ENCODE measurements around the gene ZNF667. TPM values are rescaled to one million over a fixed set of nuclear protein-coding genes. Genes with fewer than 3 reads are reported as not detected.

Gene ZNF667
- not detected in 2 replicates for total RNA-seq

- peak within 1 kb of the TSS; percentile 79 for H3K4me3 Mint-ChIP-seq
- H3K4me1 Mint-ChIP-seq: no peaks in the 10 kb centered on the region
- H3K36me3 Mint-ChIP-seq (ENCODE audit: low read depth): peaks cover 9% of the 10 kb centered on the region
- DNase-seq: peak; percentile 54
- peak within 1 kb of the TSS; percentile 82 for H3K27ac Mint-ChIP-seq
- no peaks in the 10 kb centered on the region for H3K27me3 Mint-ChIP-seq
- H3K9me3 Mint-ChIP-seq: peaks cover 35% of the 10 kb centered on the region
- intact Hi-C loops (cut with micrococcal nuclease): no loop called here
Observed at GRCh38 chr19:56476651-56477428, at the start of gene ZNF667. ZNF667 (minus strand) TSS chr19:56477345; CDS start chr19:56462370, 14,975 bp downstream.

GRCh38 chr19:56525214-56525860 is 48.2 kb upstream of the ZNF667 start:
- H3K4me1 Mint-ChIP-seq: no peaks in the 10 kb centered on the region
- no peak overlapping the region for H3K27ac Mint-ChIP-seq
- H3K4me3 Mint-ChIP-seq: no peak overlapping the region
- H3K36me3 Mint-ChIP-seq (ENCODE audit: low read depth): peaks cover 5% of the 10 kb centered on the region
- no peaks in the 10 kb centered on the region for H3K27me3 Mint-ChIP-seq
- intact Hi-C loops (cut with micrococcal nuclease): no loop called here
- DNase-seq: no peak
- peaks cover 23% of the 10 kb centered on the region for H3K9me3 Mint-ChIP-seq

GRCh38 chr19:56508290-56508778 is 31.2 kb upstream of the ZNF667 start:
- Mint-ChIP-seq H3K9me3 (peaks cover 6% of the 10 kb centered on the region), H3K4me3 (no peak overlapping the region), H3K27ac (no peak overlapping the region), H3K36me3 (ENCODE audit: low read depth) (no peaks in the 10 kb centered on the region), H3K4me1 (no peaks in the 10 kb centered on the region), H3K27me3 (no peaks in the 10 kb centered on the region)
- intact Hi-C loops (cut with micrococcal nuclease): no loop called here
- no peak for DNase-seq

GRCh38 chr19:56507446-56508289 is 30.5 kb upstream of the ZNF667 start, which contains the start of gene ZNF471:
ZNF471 (plus strand) TSS chr19:56507855; CDS start chr19:56511572, 3,717 bp downstream.
- DNase-seq: peak; percentile 83
- peaks cover 10% of the 10 kb centered on the region for H3K9me3 Mint-ChIP-seq
- no peaks in the 10 kb centered on the region for H3K4me1 Mint-ChIP-seq
- intact Hi-C loops (cut with micrococcal nuclease): no loop called here
- H3K36me3 Mint-ChIP-seq (ENCODE audit: low read depth): no peaks in the 10 kb centered on the region
- no peak within 1 kb of the TSS for H3K4me3 Mint-ChIP-seq
- H3K27me3 Mint-ChIP-seq: no peaks in the 10 kb centered on the region
- peak within 1 kb of the TSS; percentile 82 for H3K27ac Mint-ChIP-seq

GRCh38 chr19:56504581-56504980 is 27.4 kb upstream of the ZNF667 start:
- Mint-ChIP-seq H3K27ac (no peak overlapping the region), H3K27me3 (no peaks in the 10 kb centered on the region), H3K36me3 (ENCODE audit: low read depth) (no peaks in the 10 kb centered on the region), H3K9me3 (peaks cover 13% of the 10 kb centered on the region), H3K4me3 (no peak overlapping the region), H3K4me1 (no peaks in the 10 kb centered on the region)
- intact Hi-C loops (cut with micrococcal nuclease): no loop called here
- no peak for DNase-seq

- Mint-ChIP-seq H3K4me3 (no peak overlapping the region), H3K9me3 (peaks cover 22% of the 10 kb centered on the region), H3K27me3 (no peaks in the 10 kb centered on the region), H3K27ac (no peak overlapping the region), H3K4me1 (no peaks in the 10 kb centered on the region), H3K36me3 (ENCODE audit: low read depth) (no peaks in the 10 kb centered on the region)
- intact Hi-C loops (cut with micrococcal nuclease): no loop called here
- no peak for DNase-seq
Observed at GRCh38 chr19:56491399-56491798, 14.3 kb upstream of the ZNF667 start.

GRCh38 chr19:56477429-56478338 is 539 bp upstream of the ZNF667 start:
- intact Hi-C loops (cut with micrococcal nuclease): no loop called here
- H3K27me3 Mint-ChIP-seq: no peaks in the 10 kb centered on the region
- peak; percentile 66 for DNase-seq
- peaks cover 28% of the 10 kb centered on the region for H3K9me3 Mint-ChIP-seq
- no peaks in the 10 kb centered on the region for H3K4me1 Mint-ChIP-seq
- H3K4me3 Mint-ChIP-seq: peak overlapping the region; percentile 79
- peaks cover 9% of the 10 kb centered on the region for H3K36me3 Mint-ChIP-seq (ENCODE audit: low read depth)
- H3K27ac Mint-ChIP-seq: peak overlapping the region; percentile 60

- intact Hi-C loops (cut with micrococcal nuclease): no loop called here
- no peak overlapping the region for H3K27ac Mint-ChIP-seq
- no peak for DNase-seq
- peaks cover 9% of the 10 kb centered on the region for H3K36me3 Mint-ChIP-seq (ENCODE audit: low read depth)
- no peak overlapping the region for H3K4me3 Mint-ChIP-seq
- peaks cover 34% of the 10 kb centered on the region for H3K9me3 Mint-ChIP-seq
- H3K27me3 Mint-ChIP-seq: no peaks in the 10 kb centered on the region
- H3K4me1 Mint-ChIP-seq: no peaks in the 10 kb centered on the region
Observed at GRCh38 chr19:56476093-56476492, 1.1 kb downstream of the ZNF667 start.

- H3K4me3 Mint-ChIP-seq: no peak overlapping the region
- intact Hi-C loops (cut with micrococcal nuclease): no loop called here
- peaks cover 30% of the 10 kb centered on the region for H3K9me3 Mint-ChIP-seq
- no peak for DNase-seq
- H3K4me1 Mint-ChIP-seq: no peaks in the 10 kb centered on the region
- no peaks in the 10 kb centered on the region for H3K27me3 Mint-ChIP-seq
- peaks cover 9% of the 10 kb centered on the region for H3K36me3 Mint-ChIP-seq (ENCODE audit: low read depth)
- H3K27ac Mint-ChIP-seq: no peak overlapping the region
Observed at GRCh38 chr19:56474308-56474707, 2.8 kb downstream of the ZNF667 start.

GRCh38 chr19:56441206-56441792 is 35.8 kb downstream of the ZNF667 start:
- intact Hi-C loops (cut with micrococcal nuclease): no loop called here
- H3K9me3 Mint-ChIP-seq: peaks cover 19% of the 10 kb centered on the region
- no peaks in the 10 kb centered on the region for H3K4me1 Mint-ChIP-seq
- DNase-seq: no peak
- no peaks in the 10 kb centered on the region for H3K27me3 Mint-ChIP-seq
- H3K36me3 Mint-ChIP-seq (ENCODE audit: low read depth): no peaks in the 10 kb centered on the region
- H3K4me3 Mint-ChIP-seq: no peak overlapping the region
- no peak overlapping the region for H3K27ac Mint-ChIP-seq

GRCh38 chr19:56423985-56424353 is 53.2 kb downstream of the ZNF667 start:
- no peaks in the 10 kb centered on the region for H3K4me1 Mint-ChIP-seq
- no peak overlapping the region for H3K27ac Mint-ChIP-seq
- peaks cover 40% of the 10 kb centered on the region for H3K36me3 Mint-ChIP-seq (ENCODE audit: low read depth)
- H3K27me3 Mint-ChIP-seq: no peaks in the 10 kb centered on the region
- no peak overlapping the region for H3K4me3 Mint-ChIP-seq
- no peak for DNase-seq
- intact Hi-C loops (cut with micrococcal nuclease): no loop called here
- peaks cover 36% of the 10 kb centered on the region for H3K9me3 Mint-ChIP-seq

- intact Hi-C loops (cut with micrococcal nuclease): no loop called here
- Mint-ChIP-seq H3K9me3 (peaks cover 38% of the 10 kb centered on the region), H3K36me3 (ENCODE audit: low read depth) (peaks cover 44% of the 10 kb centered on the region), H3K4me1 (no peaks in the 10 kb centered on the region), H3K27me3 (no peaks in the 10 kb centered on the region), H3K27ac (no peak overlapping the region), H3K4me3 (no peak overlapping the region)
- no peak for DNase-seq
Observed at GRCh38 chr19:56423276-56423984, 53.7 kb downstream of the ZNF667 start.
